ENCODE results near the gene ATP1A1.

ATP1A1 gene

DNA sequence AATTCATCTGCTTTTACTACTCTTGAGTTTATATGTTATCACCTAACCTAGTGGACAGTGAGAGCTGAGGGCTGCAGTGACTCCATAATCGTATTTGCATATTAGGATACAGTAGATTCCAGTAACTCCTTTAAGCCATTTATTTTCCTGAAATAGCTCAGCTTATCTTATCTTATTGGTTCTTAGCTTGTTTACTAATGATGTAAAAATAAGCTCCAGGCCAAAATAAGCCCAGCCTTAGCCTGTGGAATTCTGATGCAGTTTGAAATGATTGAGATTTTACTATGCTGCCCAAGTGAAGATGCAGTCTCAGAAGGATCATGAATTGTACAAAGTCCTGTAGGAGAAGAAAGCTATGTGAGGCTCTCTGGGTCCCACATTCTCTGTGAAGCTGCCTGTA is 18.1 kb downstream of the ATP1A1 start:
- DNase-seq (ENCODE audit: low spot score) = no peak

- DNase-seq (ENCODE audit: low spot score) = no peak
These were observed 19.8 kb downstream of the ATP1A1 start for GRCh38 chr1:116392717-116393404.

- no peak for DNase-seq (ENCODE audit: low spot score)
These were observed 20.7 kb downstream of the ATP1A1 start for GRCh38 chr1:116393792-116394191.

- DNase-seq (ENCODE audit: low spot score) = no peak
These were observed 21.2 kb downstream of the ATP1A1 start for GRCh38 chr1:116394270-116394669.

DNA sequence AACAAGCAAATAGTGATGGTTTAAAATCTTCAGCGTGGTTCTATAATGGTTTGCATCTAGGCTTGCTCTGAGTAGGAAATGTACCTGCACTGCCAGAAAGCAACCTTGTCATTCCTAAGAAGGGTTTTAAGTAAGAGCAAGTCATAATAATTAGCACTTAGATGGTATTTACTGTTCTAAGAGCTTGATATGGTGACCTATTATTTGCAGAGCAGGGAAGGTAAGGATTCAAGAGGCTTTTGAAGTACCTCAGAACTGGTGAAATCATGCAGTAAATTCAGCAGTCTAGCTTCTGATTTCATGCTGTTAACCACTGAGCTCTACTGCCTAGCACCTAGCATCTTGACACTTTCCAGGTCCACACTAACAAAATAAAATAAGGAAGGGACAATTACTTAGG is 23.7 kb downstream of the ATP1A1 start:
- no peak for DNase-seq (ENCODE audit: low spot score)

DNA sequence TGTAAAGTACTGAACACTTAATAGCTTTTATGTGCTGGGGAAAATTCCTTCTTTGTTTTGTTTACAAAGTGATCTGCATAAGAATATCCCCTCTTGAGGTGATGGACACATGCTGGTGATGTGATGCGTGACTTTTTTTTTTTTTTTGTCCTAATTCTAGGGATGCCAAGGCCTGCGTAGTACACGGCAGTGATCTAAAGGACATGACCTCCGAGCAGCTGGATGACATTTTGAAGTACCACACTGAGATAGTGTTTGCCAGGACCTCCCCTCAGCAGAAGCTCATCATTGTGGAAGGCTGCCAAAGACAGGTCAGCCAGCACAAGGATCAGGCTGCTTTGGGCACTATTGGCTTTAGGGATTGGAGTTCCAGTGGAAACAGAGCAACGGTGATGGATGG is 24.7 kb downstream of the ATP1A1 start:
- DNase-seq (ENCODE audit: low spot score) = no peak

DNA sequence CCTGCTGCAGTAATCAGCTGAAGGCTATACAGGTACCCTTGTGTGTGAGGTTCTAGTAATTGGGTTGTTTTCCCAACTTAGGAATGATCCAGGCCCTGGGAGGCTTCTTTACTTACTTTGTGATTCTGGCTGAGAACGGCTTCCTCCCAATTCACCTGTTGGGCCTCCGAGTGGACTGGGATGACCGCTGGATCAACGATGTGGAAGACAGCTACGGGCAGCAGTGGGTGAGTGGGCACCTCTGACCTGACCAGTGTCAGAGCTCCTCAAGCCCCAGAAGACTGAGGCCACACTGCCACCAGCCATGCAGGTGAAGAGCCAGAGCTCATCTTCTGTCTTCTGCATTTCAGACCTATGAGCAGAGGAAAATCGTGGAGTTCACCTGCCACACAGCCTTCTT is 27.7 kb downstream of the ATP1A1 start:
- DNase-seq (ENCODE audit: low spot score) = no peak

DNA sequence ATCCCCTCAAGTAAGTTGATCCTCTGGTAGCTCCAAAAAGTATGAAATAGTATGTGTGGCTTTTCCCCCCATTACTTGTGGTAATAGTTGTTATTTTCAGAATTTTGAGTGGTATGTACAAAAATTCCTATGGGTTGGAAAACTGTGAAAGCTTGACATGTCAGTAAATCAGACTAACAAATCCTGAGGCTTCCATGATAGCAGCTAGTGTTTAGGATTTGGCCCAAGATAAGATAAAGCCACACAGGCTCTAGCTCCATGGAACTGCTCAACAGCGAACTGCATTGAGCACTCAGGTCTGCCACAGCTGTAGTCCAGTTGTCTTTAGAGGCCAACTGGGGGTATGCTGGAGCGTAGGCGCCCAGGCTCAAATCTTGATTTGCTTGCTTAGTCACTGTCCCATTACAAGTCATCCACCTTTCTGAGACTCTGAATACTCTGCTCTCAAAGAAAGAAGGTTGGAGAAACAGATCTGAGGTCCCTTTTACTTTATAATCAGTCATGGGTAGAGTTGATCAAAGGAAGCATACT is 28.7 kb downstream of the ATP1A1 start:
- no peak for DNase-seq (ENCODE audit: low spot score)

- no peak for DNase-seq (ENCODE audit: low spot score)
These were observed 29.3 kb downstream of the ATP1A1 start for GRCh38 chr1:116402333-116402732.

GRCh38 chr1:116403496-116404136 is 30.6 kb downstream of the ATP1A1 start:
- DNase-seq (ENCODE audit: low spot score) = no peak

DNA sequence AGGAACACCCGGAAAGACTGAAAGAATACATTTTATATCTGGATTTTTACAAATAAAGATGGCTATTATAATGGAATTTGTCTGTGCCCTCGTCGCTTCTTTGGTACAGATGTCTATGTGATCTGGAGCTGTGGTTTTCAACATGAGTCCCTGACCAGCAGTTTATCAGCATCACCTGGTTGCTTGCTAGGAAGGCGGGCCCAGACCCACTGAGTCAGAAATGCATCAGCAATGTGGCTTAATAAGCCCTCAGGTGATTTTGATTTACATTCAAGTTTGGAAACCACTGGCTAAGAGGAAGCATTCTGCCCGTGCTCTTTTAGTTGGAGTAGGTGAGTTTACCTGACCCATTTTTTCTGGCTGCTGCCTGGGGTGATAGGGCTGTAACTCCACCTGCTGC is 31.7 kb downstream of the ATP1A1 start:
- no peak for DNase-seq (ENCODE audit: low spot score)

GRCh38 chr1:116405241-116406135 is 32.4 kb downstream of the ATP1A1 start:
- no peak for DNase-seq (ENCODE audit: low spot score)

- DNase-seq (ENCODE audit: low spot score) = no peak
These were observed 34.0 kb downstream of the ATP1A1 start for GRCh38 chr1:116407033-116407432.

GRCh38 chr1:116408193-116408592 is 35.1 kb downstream of the ATP1A1 start:
- no peak for DNase-seq (ENCODE audit: low spot score)

GRCh38 chr1:116408803-116409720 is 36.0 kb downstream of the ATP1A1 start:
- no peak for DNase-seq (ENCODE audit: low spot score)

DNA sequence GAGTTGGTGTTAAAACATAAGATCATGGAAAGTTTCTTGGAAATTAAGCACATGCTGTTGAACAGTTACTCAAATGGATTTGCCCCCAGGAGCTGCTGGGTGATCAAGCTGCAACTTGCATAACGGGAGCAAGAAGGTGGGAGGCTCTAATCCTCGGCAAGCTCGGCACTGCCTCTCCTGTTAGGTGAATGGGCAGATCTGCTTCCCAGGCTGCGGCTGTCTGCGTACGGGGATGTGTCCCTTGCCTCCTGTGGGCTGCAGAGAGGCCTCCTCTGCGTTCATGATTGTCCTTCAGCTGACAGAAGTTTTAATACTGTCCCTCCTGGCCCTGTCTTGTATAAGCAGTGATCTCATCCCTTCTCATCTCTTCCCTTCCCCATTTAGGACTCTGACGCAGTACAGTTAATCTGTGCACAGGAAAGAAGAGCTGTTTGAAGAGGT is 36.7 kb downstream of the ATP1A1 start:
- no peak for DNase-seq (ENCODE audit: low spot score)

DNA sequence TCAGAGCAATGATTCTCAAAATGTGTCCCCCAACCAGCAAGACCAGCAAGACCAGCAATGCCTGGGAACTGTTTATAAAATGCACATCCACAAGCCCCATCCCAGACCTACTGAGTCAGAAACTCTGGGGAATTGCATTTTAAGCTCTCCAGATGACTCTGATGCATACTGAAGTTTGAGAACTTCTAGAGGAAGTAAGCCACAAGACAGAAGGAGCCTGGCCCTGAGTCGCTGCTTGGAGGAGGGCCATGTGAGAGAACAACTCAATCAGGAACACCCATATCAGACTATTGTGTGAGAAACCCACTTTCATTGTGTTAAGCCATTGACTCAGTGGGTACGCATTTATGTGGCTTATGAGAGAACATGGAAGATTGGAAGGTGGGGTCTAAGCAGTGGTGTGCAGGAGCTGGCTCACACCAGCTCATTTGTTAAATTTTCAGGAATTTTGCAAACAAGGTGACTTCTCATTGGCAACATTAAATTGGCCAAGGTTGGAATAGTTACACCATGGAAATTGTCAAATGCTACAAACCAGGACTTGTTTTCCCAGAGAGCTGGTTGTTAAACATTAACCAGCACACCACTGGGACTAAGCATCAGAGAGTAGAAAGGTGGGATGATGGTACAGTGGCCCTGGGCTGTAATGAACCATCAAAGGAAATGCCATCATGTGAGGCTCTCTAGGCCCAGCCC is 38.9 kb downstream of the ATP1A1 start:
- DNase-seq (ENCODE audit: low spot score) = no peak

GRCh38 chr1:116412480-116412798 is 39.4 kb downstream of the ATP1A1 start:
- DNase-seq (ENCODE audit: low spot score) = no peak

DNA sequence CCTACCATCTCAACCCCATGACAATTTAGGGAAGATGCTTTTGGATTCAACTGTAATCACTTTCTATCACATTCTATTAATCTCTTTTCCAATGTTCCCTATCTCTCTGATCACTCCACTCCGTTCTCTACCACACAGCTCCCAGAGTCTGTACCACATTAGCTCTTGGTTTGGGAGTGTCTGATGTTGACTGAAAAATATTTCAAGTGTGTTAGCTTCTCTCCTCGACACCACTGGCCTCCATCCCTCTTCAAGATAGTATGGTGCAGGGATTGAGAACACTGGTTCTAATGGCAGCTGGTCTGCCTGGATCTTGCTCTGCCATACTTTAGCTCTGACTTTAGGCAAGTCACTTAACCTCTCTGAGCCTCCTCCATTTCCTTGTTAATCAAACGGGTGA is 39.9 kb downstream of the ATP1A1 start:
- no peak for DNase-seq (ENCODE audit: low spot score)

- DNase-seq (ENCODE audit: low spot score) = no peak
These were observed 40.4 kb downstream of the ATP1A1 start for GRCh38 chr1:116413414-116413813.

GRCh38 chr1:116414364-116414763 is 41.3 kb downstream of the ATP1A1 start:
- DNase-seq (ENCODE audit: low spot score) = no peak

Measured in CD4-positive, alpha-beta T cell treated with Interleukin-6 at 100 ng/mL for 8 hours (primary cell).